ENCODE results near the gene OLIG1. TPM values are rescaled to one million over a fixed set of nuclear protein-coding genes. Genes with fewer than 3 reads are reported as not detected.

Gene OLIG1
- total RNA-seq, 1 donor from 2014 or later, result 0.67 TPM

DNA sequence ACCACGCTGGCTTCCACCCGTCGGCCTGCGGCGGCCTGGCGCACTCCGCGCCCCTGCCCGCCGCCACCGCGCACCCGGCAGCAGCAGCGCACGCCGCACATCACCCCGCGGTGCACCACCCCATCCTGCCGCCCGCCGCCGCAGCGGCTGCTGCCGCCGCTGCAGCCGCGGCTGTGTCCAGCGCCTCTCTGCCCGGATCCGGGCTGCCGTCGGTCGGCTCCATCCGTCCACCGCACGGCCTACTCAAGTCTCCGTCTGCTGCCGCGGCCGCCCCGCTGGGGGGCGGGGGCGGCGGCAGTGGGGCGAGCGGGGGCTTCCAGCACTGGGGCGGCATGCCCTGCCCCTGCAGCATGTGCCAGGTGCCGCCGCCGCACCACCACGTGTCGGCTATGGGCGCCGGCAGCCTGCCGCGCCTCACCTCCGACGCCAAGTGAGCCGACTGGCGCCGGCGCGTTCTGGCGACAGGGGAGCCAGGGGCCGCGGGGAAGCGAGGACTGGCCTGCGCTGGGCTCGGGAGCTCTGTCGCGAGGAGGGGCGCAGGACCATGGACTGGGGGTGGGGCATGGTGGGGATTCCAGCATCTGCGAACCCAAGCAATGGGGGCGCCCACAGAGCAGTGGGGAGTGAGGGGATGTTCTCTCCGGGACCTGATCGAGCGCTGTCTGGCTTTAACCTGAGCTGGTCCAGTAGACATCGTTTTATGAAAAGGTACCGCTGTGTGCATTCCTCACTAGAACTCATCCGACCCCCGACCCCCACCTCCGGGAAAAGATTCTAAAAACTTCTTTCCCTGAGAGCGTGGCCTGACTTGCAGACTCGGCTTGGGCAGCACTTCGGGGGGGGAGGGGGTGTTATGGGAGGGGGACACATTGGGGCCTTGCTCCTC lies 42.3 kb upstream of the OLIG1 start:
- Mint-ChIP-seq H3K27ac (ENCODE audit: unreplicated experiment) (no peak overlapping the region), H3K9me3 (ENCODE audit: unreplicated experiment) (no peaks in the 10 kb centered on the region), H3K4me1 (ENCODE audit: unreplicated experiment) (peaks cover 6% of the 10 kb centered on the region), H3K27me3 (ENCODE audit: unreplicated experiment) (peaks cover 10% of the 10 kb centered on the region), H3K4me3 (ENCODE audit: unreplicated experiment) (no peak overlapping the region), H3K36me3 (ENCODE audit: low read depth, unreplicated experiment) (peaks cover 5% of the 10 kb centered on the region)
- TF ChIP-seq, protein P1, sequence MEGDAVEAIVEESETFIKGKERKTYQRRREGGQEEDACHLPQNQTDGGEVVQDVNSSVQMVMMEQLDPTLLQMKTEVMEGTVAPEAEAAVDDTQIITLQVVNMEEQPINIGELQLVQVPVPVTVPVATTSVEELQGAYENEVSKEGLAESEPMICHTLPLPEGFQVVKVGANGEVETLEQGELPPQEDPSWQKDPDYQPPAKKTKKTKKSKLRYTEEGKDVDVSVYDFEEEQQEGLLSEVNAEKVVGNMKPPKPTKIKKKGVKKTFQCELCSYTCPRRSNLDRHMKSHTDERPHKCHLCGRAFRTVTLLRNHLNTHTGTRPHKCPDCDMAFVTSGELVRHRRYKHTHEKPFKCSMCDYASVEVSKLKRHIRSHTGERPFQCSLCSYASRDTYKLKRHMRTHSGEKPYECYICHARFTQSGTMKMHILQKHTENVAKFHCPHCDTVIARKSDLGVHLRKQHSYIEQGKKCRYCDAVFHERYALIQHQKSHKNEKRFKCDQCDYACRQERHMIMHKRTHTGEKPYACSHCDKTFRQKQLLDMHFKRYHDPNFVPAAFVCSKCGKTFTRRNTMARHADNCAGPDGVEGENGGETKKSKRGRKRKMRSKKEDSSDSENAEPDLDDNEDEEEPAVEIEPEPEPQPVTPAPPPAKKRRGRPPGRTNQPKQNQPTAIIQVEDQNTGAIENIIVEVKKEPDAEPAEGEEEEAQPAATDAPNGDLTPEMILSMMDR (IDR thresholded peaks at IDR 0.05; ENCODE audit: unreplicated experiment), result no peak
- DNase-seq (ENCODE audit: low spot score), result no peak

DNA sequence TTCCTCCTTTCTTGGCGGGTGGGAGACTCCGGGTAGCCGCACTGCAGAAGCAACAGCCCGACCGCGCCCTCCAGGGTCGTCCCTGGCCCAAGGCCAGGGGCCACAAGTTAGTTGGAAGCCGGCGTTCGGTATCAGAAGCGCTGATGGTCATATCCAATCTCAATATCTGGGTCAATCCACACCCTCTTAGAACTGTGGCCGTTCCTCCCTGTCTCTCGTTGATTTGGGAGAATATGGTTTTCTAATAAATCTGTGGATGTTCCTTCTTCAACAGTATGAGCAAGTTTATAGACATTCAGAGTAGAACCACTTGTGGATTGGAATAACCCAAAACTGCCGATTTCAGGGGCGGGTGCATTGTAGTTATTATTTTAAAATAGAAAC lies 41.7 kb upstream of the OLIG1 start:
- H3K4me1 Mint-ChIP-seq (ENCODE audit: unreplicated experiment), result peaks cover 5% of the 10 kb centered on the region
- no peak overlapping the region for H3K27ac Mint-ChIP-seq (ENCODE audit: unreplicated experiment)
- TF ChIP-seq, protein P1 (IDR thresholded peaks at IDR 0.05; ENCODE audit: unreplicated experiment), result no peak
- H3K9me3 Mint-ChIP-seq (ENCODE audit: unreplicated experiment), result no peaks in the 10 kb centered on the region
- no peak overlapping the region for H3K4me3 Mint-ChIP-seq (ENCODE audit: unreplicated experiment)
- peaks cover 10% of the 10 kb centered on the region for H3K27me3 Mint-ChIP-seq (ENCODE audit: unreplicated experiment)
- DNase-seq (ENCODE audit: low spot score), result no peak
- peaks cover 5% of the 10 kb centered on the region for H3K36me3 Mint-ChIP-seq (ENCODE audit: low read depth, unreplicated experiment)

DNA sequence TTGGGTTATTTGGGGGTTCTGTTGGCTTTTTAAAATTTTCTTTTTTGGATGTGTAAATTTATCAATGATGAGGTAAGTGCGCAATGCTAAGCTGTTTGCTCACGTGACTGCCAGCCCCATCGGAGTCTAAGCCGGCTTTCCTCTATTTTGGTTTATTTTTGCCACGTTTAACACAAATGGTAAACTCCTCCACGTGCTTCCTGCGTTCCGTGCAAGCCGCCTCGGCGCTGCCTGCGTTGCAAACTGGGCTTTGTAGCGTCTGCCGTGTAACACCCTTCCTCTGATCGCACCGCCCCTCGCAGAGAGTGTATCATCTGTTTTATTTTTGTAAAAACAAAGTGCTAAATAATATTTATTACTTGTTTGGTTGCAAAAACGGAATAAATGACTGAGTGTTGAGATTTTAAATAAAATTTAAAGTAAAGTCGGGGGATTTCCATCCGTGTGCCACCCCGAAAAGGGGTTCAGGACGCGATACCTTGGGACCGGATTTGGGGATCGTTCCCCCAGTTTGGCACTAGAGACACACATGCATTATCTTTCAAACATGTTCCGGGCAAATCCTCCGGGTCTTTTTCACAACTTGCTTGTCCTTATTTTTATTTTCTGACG lies 41.1 kb upstream of the OLIG1 start:
- H3K4me1 Mint-ChIP-seq (ENCODE audit: unreplicated experiment), result peaks cover 5% of the 10 kb centered on the region

DNA sequence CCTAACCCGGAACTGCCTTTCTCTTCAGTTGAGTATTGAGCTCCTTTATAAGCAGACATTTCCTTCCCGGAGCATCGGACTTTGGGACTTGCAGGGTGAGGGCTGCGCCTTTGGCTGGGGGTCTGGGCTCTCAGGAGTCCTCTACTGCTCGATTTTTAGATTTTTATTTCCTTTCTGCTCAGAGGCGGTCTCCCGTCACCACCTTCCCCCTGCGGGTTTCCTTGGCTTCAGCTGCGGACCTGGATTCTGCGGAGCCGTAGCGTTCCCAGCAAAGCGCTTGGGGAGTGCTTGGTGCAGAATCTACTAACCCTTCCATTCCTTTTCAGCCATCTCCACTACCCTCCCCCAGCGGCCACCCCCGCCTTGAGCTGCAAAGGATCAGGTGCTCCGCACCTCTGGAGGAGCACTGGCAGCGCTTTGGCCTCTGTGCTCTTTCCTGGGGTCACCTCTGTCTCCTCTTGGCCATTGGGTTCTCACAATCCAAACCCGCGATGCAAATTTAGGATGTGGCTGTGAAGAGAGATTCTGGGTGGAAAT lies 40.5 kb upstream of the OLIG1 start:
- TF ChIP-seq, protein P1 (IDR thresholded peaks at IDR 0.05; ENCODE audit: unreplicated experiment), result no peak
- Mint-ChIP-seq H3K27me3 (ENCODE audit: unreplicated experiment) (peaks cover 9% of the 10 kb centered on the region), H3K4me3 (ENCODE audit: unreplicated experiment) (no peak overlapping the region), H3K4me1 (ENCODE audit: unreplicated experiment) (peaks cover 5% of the 10 kb centered on the region), H3K36me3 (ENCODE audit: low read depth, unreplicated experiment) (peaks cover 5% of the 10 kb centered on the region), H3K9me3 (ENCODE audit: unreplicated experiment) (no peaks in the 10 kb centered on the region), H3K27ac (ENCODE audit: unreplicated experiment) (no peak overlapping the region)
- no peak for DNase-seq (ENCODE audit: low spot score)

More for the DNA sequence above, 41.1 kb upstream of the OLIG1 start:
- TF ChIP-seq, protein P1 (IDR thresholded peaks at IDR 0.05; ENCODE audit: unreplicated experiment), result no peak
- Mint-ChIP-seq H3K27ac (ENCODE audit: unreplicated experiment) (no peak overlapping the region), H3K27me3 (ENCODE audit: unreplicated experiment) (peaks cover 10% of the 10 kb centered on the region), H3K9me3 (ENCODE audit: unreplicated experiment) (no peaks in the 10 kb centered on the region), H3K36me3 (ENCODE audit: low read depth, unreplicated experiment) (peaks cover 5% of the 10 kb centered on the region), H3K4me3 (ENCODE audit: unreplicated experiment) (no peak overlapping the region)
- DNase-seq (ENCODE audit: low spot score), result no peak
